Measurements from ENCODE around the gene HERC2.

HERC2 gene

GRCh38 chr15:28103831-28104230 lies 218.1 kb downstream of the HERC2 start:
- no peak for DNase-seq (ENCODE audit: low spot score)
- ChIA-PET POLR2A (ENCODE audit: low non-redundant PET) (no interaction called here), CTCF (no interaction called here)
- TF ChIP-seq CTCF (conservative IDR thresholded peaks at IDR 0.05; ENCODE audit: low read depth): no peak
- no peak overlapping the region for H3K27ac ChIP-seq

GRCh38 chr15:28101983-28102441 lies 220.0 kb downstream of the HERC2 start:
- no peak for DNase-seq (ENCODE audit: low spot score)
- CTCF ChIA-PET: interaction anchor here (0.5 kb wide), 1 partner anchor 24 kb away, joined by 4 read pairs; no protein-coding TSS in a partner anchor
- POLR2A ChIA-PET (ENCODE audit: low non-redundant PET): no interaction called here
- no peak for TF ChIP-seq CTCF (conservative IDR thresholded peaks at IDR 0.05; ENCODE audit: low read depth)
- no peak overlapping the region for H3K27ac ChIP-seq

GRCh38 chr15:28101201-28101600 lies 220.8 kb downstream of the HERC2 start:
- ChIA-PET POLR2A (ENCODE audit: low non-redundant PET) (no interaction called here), CTCF (no interaction called here)
- no peak overlapping the region for H3K27ac ChIP-seq
- DNase-seq (ENCODE audit: low spot score): no peak
- no peak for TF ChIP-seq CTCF (conservative IDR thresholded peaks at IDR 0.05; ENCODE audit: low read depth)

GRCh38 chr15:28100516-28101195 lies 221.3 kb downstream of the HERC2 start:
- no peak for TF ChIP-seq CTCF (conservative IDR thresholded peaks at IDR 0.05; ENCODE audit: low read depth)
- ChIA-PET CTCF (no interaction called here), POLR2A (ENCODE audit: low non-redundant PET) (no interaction called here)
- no peak for DNase-seq (ENCODE audit: low spot score)
- no peak overlapping the region for H3K27ac ChIP-seq

GRCh38 chr15:28099555-28100140 lies 222.3 kb downstream of the HERC2 start:
- ChIA-PET CTCF (no interaction called here), POLR2A (ENCODE audit: low non-redundant PET) (no interaction called here)
- no peak for TF ChIP-seq CTCF (conservative IDR thresholded peaks at IDR 0.05; ENCODE audit: low read depth)
- no peak overlapping the region for H3K27ac ChIP-seq
- no peak for DNase-seq (ENCODE audit: low spot score)

- ChIA-PET CTCF (no interaction called here), POLR2A (ENCODE audit: low non-redundant PET) (no interaction called here)
- DNase-seq (ENCODE audit: low spot score): no peak
- no peak within 1 kb of the TSS for H3K27ac ChIP-seq
- TF ChIP-seq CTCF (conservative IDR thresholded peaks at IDR 0.05; ENCODE audit: low read depth): no peak
Measured at GRCh38 chr15:28098766-28099554, 223.0 kb downstream of the HERC2 start, which contains the start of gene OCA2. Gene OCA2 (minus strand): TSS chr15:28099315. CDS start chr15:28081874, 17,441 bp downstream.

Data from RWPE1 (cell line).